ENCODE measurements around the gene GRHPR. TPM values are rescaled to one million over a fixed set of nuclear protein-coding genes. Genes with fewer than 3 reads are reported as not detected.

The GRHPR gene
- total RNA-seq, 1 donor from 2014 or later: 116 TPM

GRCh38 chr9:37406603-37407401, 15.7 kb upstream of the GRHPR start:
- peaks cover 6% of the 10 kb centered on the region for H3K4me1 Mint-ChIP-seq
- Histone ChIP-seq H3K9me3 (ENCODE audit: low read depth) (no peaks in the 10 kb centered on the region), H3K9ac (no peak overlapping the region), H3K4me2 (no peak overlapping the region), H3K4me3 (no peak overlapping the region), H3F3A (ENCODE audit: low read depth) (no peaks in the 10 kb centered on the region), H3K4me1 (peaks cover 12% of the 10 kb centered on the region), H3K27me3 (no peaks in the 10 kb centered on the region), H2AFZ (replicated peaks) (no peak overlapping the region), H4K20me1 (ENCODE audit: low read depth) (no peaks in the 10 kb centered on the region), H3K36me3 (no peaks in the 10 kb centered on the region), H3K79me2 (ENCODE audit: low read depth) (no peaks in the 10 kb centered on the region), H3K27ac (no peak overlapping the region)
- peaks cover 6% of the 10 kb centered on the region for H3K27me3 Mint-ChIP-seq (ENCODE audit: insufficient read depth, low read depth)
- no peak for DNase-seq (ENCODE audit: low spot score)
- H3K27ac Mint-ChIP-seq: no peak overlapping the region
- no peak overlapping the region for H3K4me3 Mint-ChIP-seq
- no peaks in the 10 kb centered on the region for H3K9me3 Mint-ChIP-seq
- TF ChIP-seq, protein P1, sequence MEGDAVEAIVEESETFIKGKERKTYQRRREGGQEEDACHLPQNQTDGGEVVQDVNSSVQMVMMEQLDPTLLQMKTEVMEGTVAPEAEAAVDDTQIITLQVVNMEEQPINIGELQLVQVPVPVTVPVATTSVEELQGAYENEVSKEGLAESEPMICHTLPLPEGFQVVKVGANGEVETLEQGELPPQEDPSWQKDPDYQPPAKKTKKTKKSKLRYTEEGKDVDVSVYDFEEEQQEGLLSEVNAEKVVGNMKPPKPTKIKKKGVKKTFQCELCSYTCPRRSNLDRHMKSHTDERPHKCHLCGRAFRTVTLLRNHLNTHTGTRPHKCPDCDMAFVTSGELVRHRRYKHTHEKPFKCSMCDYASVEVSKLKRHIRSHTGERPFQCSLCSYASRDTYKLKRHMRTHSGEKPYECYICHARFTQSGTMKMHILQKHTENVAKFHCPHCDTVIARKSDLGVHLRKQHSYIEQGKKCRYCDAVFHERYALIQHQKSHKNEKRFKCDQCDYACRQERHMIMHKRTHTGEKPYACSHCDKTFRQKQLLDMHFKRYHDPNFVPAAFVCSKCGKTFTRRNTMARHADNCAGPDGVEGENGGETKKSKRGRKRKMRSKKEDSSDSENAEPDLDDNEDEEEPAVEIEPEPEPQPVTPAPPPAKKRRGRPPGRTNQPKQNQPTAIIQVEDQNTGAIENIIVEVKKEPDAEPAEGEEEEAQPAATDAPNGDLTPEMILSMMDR (IDR thresholded peaks at IDR 0.05): no peak
- TF ChIP-seq EZH2 (IDR thresholded peaks at IDR 0.05) (no peak), EZH2phosphoT487 (IDR thresholded peaks at IDR 0.05) (no peak)
- no peaks in the 10 kb centered on the region for H3K36me3 Mint-ChIP-seq

DNA sequence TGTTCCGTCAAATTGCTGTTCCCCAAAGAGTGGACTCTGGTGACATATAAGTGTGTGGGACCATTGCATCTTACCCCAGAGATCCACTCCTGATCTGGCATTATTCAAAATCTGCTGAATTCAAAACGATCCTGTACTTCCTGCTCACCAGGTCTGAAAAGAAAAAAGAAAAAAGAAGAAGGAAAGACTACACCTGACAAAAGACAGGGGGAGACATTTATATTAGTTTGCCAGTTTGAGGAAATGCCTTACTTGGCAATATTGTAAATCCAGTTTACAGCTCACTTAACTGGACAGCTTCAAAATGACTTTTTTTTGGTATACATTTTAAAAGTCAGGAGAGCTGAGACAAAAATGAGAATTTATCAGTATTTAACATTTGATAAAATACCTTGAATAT, 15.0 kb upstream of the GRHPR start:
- no peak for DNase-seq (ENCODE audit: low spot score)
- Histone ChIP-seq H2AFZ (replicated peaks) (no peak overlapping the region), H3K79me2 (ENCODE audit: low read depth) (no peaks in the 10 kb centered on the region), H4K20me1 (ENCODE audit: low read depth) (no peaks in the 10 kb centered on the region), H3K36me3 (no peaks in the 10 kb centered on the region), H3K4me3 (no peak overlapping the region), H3F3A (ENCODE audit: low read depth) (peaks cover 4% of the 10 kb centered on the region), H3K9me3 (ENCODE audit: low read depth) (no peaks in the 10 kb centered on the region), H3K27ac (no peak overlapping the region), H3K4me1 (peaks cover 19% of the 10 kb centered on the region), H3K4me2 (no peak overlapping the region), H3K9ac (no peak overlapping the region), H3K27me3 (no peaks in the 10 kb centered on the region)
- H3K9me3 Mint-ChIP-seq: no peaks in the 10 kb centered on the region
- no peak overlapping the region for H3K4me3 Mint-ChIP-seq
- no peaks in the 10 kb centered on the region for H3K36me3 Mint-ChIP-seq
- no peak overlapping the region for H3K27ac Mint-ChIP-seq
- TF ChIP-seq EZH2phosphoT487 (IDR thresholded peaks at IDR 0.05): no peak
- TF ChIP-seq, protein P1 (IDR thresholded peaks at IDR 0.05): peak; percentile 35
- TF ChIP-seq EZH2 (IDR thresholded peaks at IDR 0.05): no peak
- peaks cover 13% of the 10 kb centered on the region for H3K4me1 Mint-ChIP-seq
- peaks cover 7% of the 10 kb centered on the region for H3K27me3 Mint-ChIP-seq (ENCODE audit: insufficient read depth, low read depth)

DNA sequence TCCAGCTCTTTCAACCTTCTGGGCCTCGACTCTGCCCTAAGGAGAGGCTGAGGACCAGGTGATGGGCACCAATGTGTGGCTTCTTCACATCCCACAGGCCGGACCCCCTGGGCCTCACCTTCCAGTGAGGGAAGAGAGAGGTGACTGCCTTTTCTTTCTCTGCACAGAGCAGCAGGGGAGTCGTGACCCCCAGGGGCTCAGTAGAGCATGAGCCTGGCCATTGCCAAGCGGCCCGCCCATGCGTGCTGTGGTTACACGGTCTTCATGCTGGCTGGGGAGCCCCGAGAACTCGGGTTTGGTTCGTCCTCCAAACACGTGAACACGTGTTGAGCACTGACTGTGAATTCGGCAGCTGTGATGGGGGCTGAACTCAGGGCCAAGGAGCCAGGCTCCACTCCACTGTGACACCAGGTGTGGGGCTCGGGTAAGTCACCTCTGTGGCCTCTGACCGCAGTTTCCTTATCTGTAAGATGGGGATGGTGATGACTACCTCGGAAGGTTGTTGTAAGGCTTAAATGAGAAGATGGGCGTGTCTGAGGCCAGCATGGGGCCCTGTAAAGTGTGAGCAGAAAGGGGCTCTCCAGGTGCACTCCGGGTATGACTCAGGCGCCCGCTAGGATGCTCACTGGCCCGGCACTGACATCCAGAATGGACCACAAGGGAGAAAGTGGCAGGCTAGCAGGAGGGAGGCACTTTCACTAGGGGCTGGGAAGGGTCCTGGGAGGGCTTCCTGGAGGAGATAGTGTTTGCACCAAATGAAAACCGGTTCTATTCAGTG, 13.4 kb upstream of the GRHPR start:
- Histone ChIP-seq H3K27me3 (no peaks in the 10 kb centered on the region), H3K4me3 (no peak overlapping the region), H3K27ac (no peak overlapping the region), H3F3A (ENCODE audit: low read depth) (peaks cover 19% of the 10 kb centered on the region), H3K9ac (no peak overlapping the region), H4K20me1 (ENCODE audit: low read depth) (no peaks in the 10 kb centered on the region), H2AFZ (replicated peaks) (no peak overlapping the region), H3K4me2 (no peak overlapping the region), H3K36me3 (no peaks in the 10 kb centered on the region), H3K9me3 (ENCODE audit: low read depth) (no peaks in the 10 kb centered on the region), H3K79me2 (ENCODE audit: low read depth) (no peaks in the 10 kb centered on the region), H3K4me1 (peaks cover 29% of the 10 kb centered on the region)
- Mint-ChIP-seq H3K27me3 (ENCODE audit: insufficient read depth, low read depth) (peaks cover 5% of the 10 kb centered on the region), H3K27ac (no peak overlapping the region), H3K36me3 (no peaks in the 10 kb centered on the region), H3K4me1 (peaks cover 25% of the 10 kb centered on the region), H3K9me3 (no peaks in the 10 kb centered on the region), H3K4me3 (no peak overlapping the region)
- TF ChIP-seq, protein P1 (IDR thresholded peaks at IDR 0.05): no peak
- TF ChIP-seq EZH2 (IDR thresholded peaks at IDR 0.05) (no peak), EZH2phosphoT487 (IDR thresholded peaks at IDR 0.05) (no peak)
- no peak for DNase-seq (ENCODE audit: low spot score)

Data from neural progenitor cell (in vitro differentiated cells).